Muscle layer of duodenum (tissue), 2 donors: ENCODE data around the gene FERMT2.
"Not testable (repeated sequence)": the region's sequence is repeated elsewhere in the genome, so short reads cannot be mapped to it uniquely, and the experiment has no call there.

Experiments used
- H3K27ac ChIP-seq: one replicate; pipeline ENCODE4 v1.7.0; 2013; ENCODE audit warnings: mild to moderate bottlenecking, low read length
- H3K27me3 ChIP-seq: one replicate; pipeline ENCODE4 v1.7.0; 2013; ENCODE audit warnings: low read depth, mild to moderate bottlenecking, control low read depth, low read length
- H3K36me3 ChIP-seq, 2 donors: one replicate each; pipeline ENCODE4 v1.7.0; 2013; ENCODE audit warnings: low read length in 2 of 2, control low read depth in 1 of 2, mild to moderate bottlenecking in 1 of 2; ENCODE audit not compliant: insufficient read depth in 2 of 2, control insufficient read depth in 1 of 2
- H3K4me1 ChIP-seq, 2 donors: one replicate each; pipeline ENCODE4 v1.7.0; 2013; ENCODE audit warnings: low read length in 2 of 2, mild to moderate bottlenecking in 2 of 2, control low read depth in 1 of 2, moderate library complexity in 1 of 2; ENCODE audit not compliant: insufficient read depth in 2 of 2, control insufficient read depth in 1 of 2
- H3K4me3 ChIP-seq, 2 donors: one replicate each; pipeline ENCODE4 v1.7.0; 2013; ENCODE audit warnings: low read length in 2 of 2, low read depth in 1 of 2, mild to moderate bottlenecking in 1 of 2
- H3K9me3 ChIP-seq, 2 donors: one replicate each; pipeline ENCODE4 v1.7.0; 2013; ENCODE audit warnings: low read length in 2 of 2, control low read depth in 1 of 2, mild to moderate bottlenecking in 1 of 2; ENCODE audit not compliant: control insufficient read depth in 1 of 2
- donor health status: healthy.

The FERMT2 gene

GRCh38 chr14:52878946-52879345 lies 71.9 kb downstream of the FERMT2 start:
- Histone ChIP-seq H3K36me3 (peaks cover 15 to 51% of the 10 kb centered on the region in 2 donors), H3K27ac (no peak overlapping the region), H3K4me3 (no peak overlapping the region), H3K27me3 (no peaks in the 10 kb centered on the region), H3K4me1 (peaks cover 0 to 20% of the 10 kb centered on the region in 2 donors), H3K9me3 (no peaks in the 10 kb centered on the region)

GRCh38 chr14:52878469-52878868 lies 72.4 kb downstream of the FERMT2 start:
- H3K4me3 ChIP-seq, result no peak overlapping the region
- H3K36me3 ChIP-seq, result peaks cover 17 to 52% of the 10 kb centered on the region in 2 donors
- no peaks in the 10 kb centered on the region for H3K27me3 ChIP-seq
- no peaks in the 10 kb centered on the region for H3K9me3 ChIP-seq
- peaks cover 0 to 18% of the 10 kb centered on the region in 2 donors for H3K4me1 ChIP-seq
- H3K27ac ChIP-seq, result no peak overlapping the region

GRCh38 chr14:52877628-52878027 lies 73.2 kb downstream of the FERMT2 start:
- Histone ChIP-seq H3K4me3 (no peak overlapping the region), H3K36me3 (peaks cover 26 to 57% of the 10 kb centered on the region in 2 donors), H3K4me1 (peaks cover 0 to 16% of the 10 kb centered on the region in 2 donors), H3K27me3 (no peaks in the 10 kb centered on the region), H3K27ac (peak overlapping the region; percentile 33), H3K9me3 (no peaks in the 10 kb centered on the region)

GRCh38 chr14:52876806-52877205 lies 74.0 kb downstream of the FERMT2 start:
- H3K4me3 ChIP-seq, result no peak overlapping the region
- no peaks in the 10 kb centered on the region for H3K9me3 ChIP-seq
- H3K27ac ChIP-seq, result peak overlapping the region; percentile 28
- peaks cover 0 to 16% of the 10 kb centered on the region in 2 donors for H3K4me1 ChIP-seq
- H3K27me3 ChIP-seq, result no peaks in the 10 kb centered on the region
- H3K36me3 ChIP-seq, result peaks cover 30 to 65% of the 10 kb centered on the region in 2 donors

- Histone ChIP-seq H3K4me1 (peaks cover 0 to 16% of the 10 kb centered on the region in 2 donors), H3K36me3 (peaks cover 35 to 69% of the 10 kb centered on the region in 2 donors), H3K4me3 (no peak overlapping the region), H3K9me3 (no peaks in the 10 kb centered on the region), H3K27ac (peak overlapping the region; percentile 28), H3K27me3 (no peaks in the 10 kb centered on the region)
Measured at GRCh38 chr14:52876311-52876710, 74.5 kb downstream of the FERMT2 start.

- Histone ChIP-seq H3K36me3 (peaks cover 41 to 71% of the 10 kb centered on the region in 2 donors), H3K9me3 (no peaks in the 10 kb centered on the region), H3K4me1 (peaks cover 0 to 16% of the 10 kb centered on the region in 2 donors), H3K27me3 (no peaks in the 10 kb centered on the region), H3K27ac (peak overlapping the region; percentile 28), H3K4me3 (no peak overlapping the region)
Measured at GRCh38 chr14:52875707-52876106, 75.1 kb downstream of the FERMT2 start.

GRCh38 chr14:52874389-52874788 lies 76.5 kb downstream of the FERMT2 start:
- Histone ChIP-seq H3K27ac (no peak overlapping the region), H3K4me1 (peaks cover 0 to 7% of the 10 kb centered on the region in 2 donors)

GRCh38 chr14:52873694-52874093 lies 77.2 kb downstream of the FERMT2 start:
- H3K9me3 ChIP-seq, result no peaks in the 10 kb centered on the region
- peaks cover 0 to 7% of the 10 kb centered on the region in 2 donors for H3K4me1 ChIP-seq
- H3K27ac ChIP-seq, result no peak overlapping the region
- no peak overlapping the region for H3K4me3 ChIP-seq
- no peaks in the 10 kb centered on the region for H3K27me3 ChIP-seq
- H3K36me3 ChIP-seq, result peaks cover 53 to 75% of the 10 kb centered on the region in 2 donors

More at GRCh38 chr14:52874389-52874788, 76.5 kb downstream of the FERMT2 start:
- Histone ChIP-seq H3K9me3 (no peaks in the 10 kb centered on the region), H3K4me3 (no peak overlapping the region), H3K27me3 (no peaks in the 10 kb centered on the region), H3K36me3 (peaks cover 47 to 68% of the 10 kb centered on the region in 2 donors)

- no peak overlapping the region for H3K4me3 ChIP-seq
- H3K36me3 ChIP-seq, result peaks cover 58 to 78% of the 10 kb centered on the region in 2 donors
- no peak overlapping the region for H3K27ac ChIP-seq
- no peaks in the 10 kb centered on the region for H3K27me3 ChIP-seq
- no peaks in the 10 kb centered on the region for H3K9me3 ChIP-seq
- peaks cover 0 to 6% of the 10 kb centered on the region in 2 donors for H3K4me1 ChIP-seq
Measured at GRCh38 chr14:52873065-52873464, 77.8 kb downstream of the FERMT2 start.

GRCh38 chr14:52871606-52872005 lies 79.2 kb downstream of the FERMT2 start:
- H3K36me3 ChIP-seq, result peaks cover 55 to 88% of the 10 kb centered on the region in 2 donors
- H3K9me3 ChIP-seq, result no peaks in the 10 kb centered on the region
- H3K27me3 ChIP-seq, result no peaks in the 10 kb centered on the region
- no peak overlapping the region for H3K4me3 ChIP-seq
- H3K27ac ChIP-seq, result no peak overlapping the region
- H3K4me1 ChIP-seq, result peaks cover 0 to 4% of the 10 kb centered on the region in 2 donors

GRCh38 chr14:52868911-52869618 lies 81.8 kb downstream of the FERMT2 start:
- peaks cover 50 to 86% of the 10 kb centered on the region in 2 donors for H3K36me3 ChIP-seq
- no peak overlapping the region for H3K4me3 ChIP-seq
- no peaks in the 10 kb centered on the region for H3K27me3 ChIP-seq
- H3K4me1 ChIP-seq, result peaks cover 0 to 4% of the 10 kb centered on the region in 2 donors
- H3K9me3 ChIP-seq, result no peaks in the 10 kb centered on the region
- no peak overlapping the region for H3K27ac ChIP-seq

- H3K4me1 ChIP-seq, H3K9me3 ChIP-seq, H3K27me3 ChIP-seq, H3K27ac ChIP-seq, H3K4me3 ChIP-seq: not testable (repeated sequence)
- H3K36me3 ChIP-seq, result peaks cover 34 to 56% of the 10 kb centered on the region in 2 donors
Measured at GRCh38 chr14:52864893-52865292, 86.0 kb downstream of the FERMT2 start.
